Natural killer cell treated with Interleukin-12 subunit alpha and Interleukin-12 subunit beta and Interleukin-15 and Interleukin-18, amount 100 ng/mL, for 72 hours (primary cell): ENCODE measurements around the gene RRP15. TPM values are rescaled to one million over a fixed set of nuclear protein-coding genes. Genes with fewer than 3 reads are reported as not detected.

ENCODE experiments used
- ATAC-seq, 2 donors: fragments of 150-1000 bp; cut with Tn5 transposase in 1 of 2; sonication (Bioruptor Pico), chemical (Tn5 transposase) in 1 of 2; 2 replicates each; pipeline ENCODE4 v1.10.0; 2021
- DNase-seq: peaks from one replicate; pipeline ENCODE4 v3.0.0; 2022; ENCODE audit warnings: low spot score
- H3K27ac Mint-ChIP-seq, 2 donors: 1 replicate in 1 of 2; 2 replicates in 1 of 2; pipeline ENCODE4 v1.8.0; 2022; ENCODE audit warnings: mixed read lengths in 2 of 2, mild to moderate bottlenecking in 1 of 2, moderate library complexity in 1 of 2
- H3K27me3 Mint-ChIP-seq, 2 donors: 1 replicate in 1 of 2; 2 replicates in 1 of 2; pipeline ENCODE4 v1.8.0; 2022; ENCODE audit warnings: mixed read lengths in 2 of 2
- H3K36me3 Mint-ChIP-seq: one replicate; pipeline ENCODE4 v1.8.0; 2022; ENCODE audit warnings: mixed read lengths
- H3K4me1 Mint-ChIP-seq, 2 donors: 1 replicate in 1 of 2; 2 replicates in 1 of 2; pipeline ENCODE4 v1.8.0; 2022; ENCODE audit warnings: low read depth in 2 of 2, mixed read lengths in 2 of 2, mild to moderate bottlenecking in 1 of 2
- H3K4me3 Mint-ChIP-seq: one replicate; pipeline ENCODE4 v1.8.0; 2022; ENCODE audit warnings: mixed read lengths
- H3K9me3 Mint-ChIP-seq: 2 replicates; pipeline ENCODE4 v1.8.0; 2022; ENCODE audit warnings: mixed read lengths
- total RNA-seq, 2 donors: library from RNA; stranded (reverse); gene quantifications; one replicate each; pipeline ENCODE4 v1.2.3, GENCODE V29; 2022

Gene RRP15
- total RNA-seq, 2 donors from 2014 or later = 23.9 to 32.4 TPM

- ATAC-seq (no peak), DNase-seq (no peak)
- H3K27me3 Mint-ChIP-seq = peaks cover 35 to 45% of the 10 kb centered on the region in 2 donors
- no peaks in the 10 kb centered on the region for H3K9me3 Mint-ChIP-seq
- no peaks in the 10 kb centered on the region for H3K36me3 Mint-ChIP-seq
- no peak overlapping the region for H3K27ac Mint-ChIP-seq
- H3K4me1 Mint-ChIP-seq = peaks cover 15 to 25% of the 10 kb centered on the region in 2 donors
- no peak overlapping the region for H3K4me3 Mint-ChIP-seq
These were observed 65.7 kb downstream of the RRP15 start for GRCh38 chr1:218350801-218351266.

- Mint-ChIP-seq H3K4me3 (no peak overlapping the region), H3K27ac (no peak overlapping the region), H3K36me3 (no peaks in the 10 kb centered on the region), H3K9me3 (no peaks in the 10 kb centered on the region), H3K4me1 (peaks cover 10 to 18% of the 10 kb centered on the region in 2 donors), H3K27me3 (peaks cover 29 to 38% of the 10 kb centered on the region in 2 donors)
- DNase-seq (no peak), ATAC-seq (peak in 1 of 2 donors; percentile 29)
These were observed 66.4 kb downstream of the RRP15 start for GRCh38 chr1:218351391-218352074.

GRCh38 chr1:218352075-218352438, 67.0 kb downstream of the RRP15 start:
- ATAC-seq = no peak
- H3K36me3 Mint-ChIP-seq = no peaks in the 10 kb centered on the region
- no peaks in the 10 kb centered on the region for H3K9me3 Mint-ChIP-seq
- H3K4me3 Mint-ChIP-seq = no peak overlapping the region
- no peak overlapping the region for H3K27ac Mint-ChIP-seq
- H3K27me3 Mint-ChIP-seq = peaks cover 24 to 32% of the 10 kb centered on the region in 2 donors
- H3K4me1 Mint-ChIP-seq = peaks cover 5 to 12% of the 10 kb centered on the region in 2 donors
- no peak for DNase-seq

- no peak overlapping the region for H3K27ac Mint-ChIP-seq
- H3K27me3 Mint-ChIP-seq = peaks cover 9 to 16% of the 10 kb centered on the region in 2 donors
- ATAC-seq = no peak
- H3K36me3 Mint-ChIP-seq = no peaks in the 10 kb centered on the region
- H3K4me3 Mint-ChIP-seq = no peak overlapping the region
- peaks cover 0 to 9% of the 10 kb centered on the region in 2 donors for H3K4me1 Mint-ChIP-seq
- no peaks in the 10 kb centered on the region for H3K9me3 Mint-ChIP-seq
- DNase-seq = no peak
These were observed 68.6 kb downstream of the RRP15 start for GRCh38 chr1:218353656-218354055.

- ATAC-seq = no peak
- Mint-ChIP-seq H3K27me3 (peaks cover 3 to 6% of the 10 kb centered on the region in 2 donors), H3K4me1 (peaks cover 0 to 9% of the 10 kb centered on the region in 2 donors), H3K36me3 (no peaks in the 10 kb centered on the region), H3K4me3 (no peak overlapping the region), H3K9me3 (no peaks in the 10 kb centered on the region), H3K27ac (no peak overlapping the region)
- DNase-seq = no peak
These were observed 70.2 kb downstream of the RRP15 start for GRCh38 chr1:218355278-218355677.

- Mint-ChIP-seq H3K27me3 (peaks cover 0 to 3% of the 10 kb centered on the region in 2 donors), H3K36me3 (no peaks in the 10 kb centered on the region)
- DNase-seq = no peak
These were observed 72.3 kb downstream of the RRP15 start for GRCh38 chr1:218357211-218357892.

GRCh38 chr1:218357893-218358232, 72.8 kb downstream of the RRP15 start:
- ATAC-seq = no peak
- no peak overlapping the region for H3K27ac Mint-ChIP-seq
- H3K36me3 Mint-ChIP-seq = no peaks in the 10 kb centered on the region
- H3K9me3 Mint-ChIP-seq = no peaks in the 10 kb centered on the region
- peaks cover 0 to 3% of the 10 kb centered on the region in 2 donors for H3K27me3 Mint-ChIP-seq
- DNase-seq = no peak
- H3K4me1 Mint-ChIP-seq = no peaks in the 10 kb centered on the region
- no peak overlapping the region for H3K4me3 Mint-ChIP-seq

More at GRCh38 chr1:218357211-218357892, 72.3 kb downstream of the RRP15 start:
- Mint-ChIP-seq H3K27ac (no peak overlapping the region), H3K4me1 (no peaks in the 10 kb centered on the region), H3K9me3 (no peaks in the 10 kb centered on the region), H3K4me3 (no peak overlapping the region)
- no peak for ATAC-seq

GRCh38 chr1:218361298-218362065, 76.4 kb downstream of the RRP15 start:
- no peak overlapping the region for H3K4me3 Mint-ChIP-seq
- H3K9me3 Mint-ChIP-seq = no peaks in the 10 kb centered on the region
- H3K27me3 Mint-ChIP-seq = no peaks in the 10 kb centered on the region
- H3K36me3 Mint-ChIP-seq = no peaks in the 10 kb centered on the region
- H3K27ac Mint-ChIP-seq = no peak overlapping the region
- DNase-seq (no peak), ATAC-seq (no peak)
- H3K4me1 Mint-ChIP-seq = no peaks in the 10 kb centered on the region

- Mint-ChIP-seq H3K27me3 (no peaks in the 10 kb centered on the region), H3K27ac (no peak overlapping the region), H3K9me3 (no peaks in the 10 kb centered on the region), H3K4me1 (no peaks in the 10 kb centered on the region), H3K36me3 (no peaks in the 10 kb centered on the region), H3K4me3 (no peak overlapping the region)
- DNase-seq (no peak), ATAC-seq (no peak)
These were observed 77.5 kb downstream of the RRP15 start for GRCh38 chr1:218362418-218363076.

GRCh38 chr1:218363141-218363540, 78.0 kb downstream of the RRP15 start:
- no peak overlapping the region for H3K4me3 Mint-ChIP-seq

GRCh38 chr1:218364028-218364710, 79.1 kb downstream of the RRP15 start:
- H3K4me1 Mint-ChIP-seq = no peaks in the 10 kb centered on the region
- no peak for DNase-seq
- H3K27ac Mint-ChIP-seq = no peak overlapping the region
- H3K4me3 Mint-ChIP-seq = no peak overlapping the region
- no peak for ATAC-seq
- H3K27me3 Mint-ChIP-seq = no peaks in the 10 kb centered on the region
- no peaks in the 10 kb centered on the region for H3K36me3 Mint-ChIP-seq
- H3K9me3 Mint-ChIP-seq = no peaks in the 10 kb centered on the region

More at GRCh38 chr1:218363141-218363540, 78.0 kb downstream of the RRP15 start:
- ATAC-seq (no peak), DNase-seq (no peak)
- Mint-ChIP-seq H3K27ac (no peak overlapping the region), H3K9me3 (no peaks in the 10 kb centered on the region), H3K36me3 (no peaks in the 10 kb centered on the region), H3K27me3 (no peaks in the 10 kb centered on the region), H3K4me1 (no peaks in the 10 kb centered on the region)

- Mint-ChIP-seq H3K27me3 (no peaks in the 10 kb centered on the region), H3K4me1 (no peaks in the 10 kb centered on the region), H3K4me3 (no peak overlapping the region), H3K9me3 (no peaks in the 10 kb centered on the region), H3K27ac (no peak overlapping the region), H3K36me3 (no peaks in the 10 kb centered on the region)
- no peak for ATAC-seq
- no peak for DNase-seq
These were observed 80.3 kb downstream of the RRP15 start for GRCh38 chr1:218365226-218365999.
